GM21381 (cell line): ENCODE data around the gene SCAMP1.

ENCODE experiments used
- ATAC-seq: cut with Tn5 transposase; IDR thresholded peaks from one replicate; pipeline ENCODE4 v1.9.1; 2021; ENCODE audit warnings: mild to moderate bottlenecking, moderate library complexity; ENCODE audit not compliant: unreplicated experiment

SCAMP1 gene

DNA sequence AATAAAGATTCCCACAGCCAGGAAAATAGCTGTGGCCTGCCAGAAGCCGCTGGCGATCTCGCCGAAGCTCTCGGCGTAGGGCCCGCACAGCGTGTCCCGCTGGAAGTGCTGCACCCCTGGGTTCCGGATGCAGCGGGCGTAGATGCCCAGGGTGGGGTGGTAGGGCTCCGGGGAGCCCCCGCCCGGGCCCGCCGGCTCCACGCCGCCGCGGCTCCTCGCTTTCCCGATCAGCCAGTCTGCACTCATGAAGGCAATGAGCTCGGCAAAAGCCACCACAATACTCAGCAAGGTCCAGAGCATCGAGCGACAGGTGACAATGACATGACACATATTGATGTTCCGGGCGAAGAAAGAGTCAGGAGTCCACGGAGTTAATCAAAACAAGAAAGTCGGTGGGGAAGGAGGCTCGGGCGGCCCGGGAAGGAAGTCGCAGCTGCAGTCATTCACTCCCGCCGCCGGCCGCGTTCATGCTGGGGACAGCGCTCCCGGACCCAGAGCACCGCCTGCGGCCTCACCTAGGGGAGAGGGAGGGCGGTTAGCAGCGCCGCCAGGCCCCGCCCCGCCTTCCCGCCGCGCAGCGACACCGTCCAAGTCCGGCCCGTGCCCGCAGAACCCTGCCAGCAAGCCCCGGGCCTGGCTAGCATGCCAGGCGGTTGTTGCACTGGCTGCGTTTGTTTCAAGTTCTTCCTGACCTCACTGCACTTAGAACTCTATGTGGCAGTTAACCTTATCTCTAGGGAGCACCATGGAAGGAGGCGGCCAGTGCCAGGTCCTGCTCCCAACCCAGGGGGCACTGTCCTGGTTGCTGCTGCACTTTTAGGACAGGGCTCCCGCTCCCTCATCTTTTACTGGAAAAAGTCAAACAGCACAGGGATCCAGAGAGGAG, 149.7 kb downstream of the SCAMP1 start:
- ATAC-seq: peak; percentile 80

DNA sequence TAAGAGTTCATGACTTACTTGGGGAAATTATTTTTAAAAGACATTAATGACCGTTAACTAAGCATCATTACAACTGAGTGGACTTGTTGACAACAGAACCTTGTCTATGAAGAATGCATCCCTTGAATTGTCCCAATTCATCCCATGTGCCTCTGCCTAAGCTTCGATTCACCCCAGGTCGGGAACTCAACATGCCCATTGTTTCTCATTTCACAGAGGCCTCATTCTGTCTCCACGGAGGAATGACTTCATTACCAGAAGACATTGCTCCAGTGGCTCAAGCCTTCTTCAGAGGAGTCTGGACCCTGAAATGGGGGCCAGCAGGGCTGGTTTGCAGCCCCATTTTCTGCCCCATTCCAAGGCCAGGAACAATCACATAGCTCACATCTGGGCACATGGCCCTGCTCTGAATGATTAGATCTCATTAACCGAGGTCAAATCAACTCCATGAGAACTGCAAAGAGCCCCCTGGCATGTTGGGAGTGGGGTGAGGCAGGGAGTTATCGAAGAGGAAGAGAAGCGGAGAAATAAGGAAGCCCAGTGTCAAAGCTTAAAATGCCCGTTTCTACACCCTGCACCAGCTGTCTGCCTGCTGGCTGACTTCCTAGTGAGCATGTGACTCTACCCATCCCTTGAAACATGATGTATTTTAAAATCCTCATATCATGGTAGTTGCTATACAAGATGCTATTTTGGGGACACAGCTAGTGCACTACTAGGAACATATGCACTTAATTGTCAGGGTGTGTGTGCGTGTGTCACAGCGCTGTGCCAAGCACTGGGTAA, 150.9 kb downstream of the SCAMP1 start:
- ATAC-seq: no peak

- ATAC-seq: no peak
Observed at GRCh38 chr5:78512435-78512834, 152.0 kb downstream of the SCAMP1 start.

GRCh38 chr5:78513441-78513840, 153.0 kb downstream of the SCAMP1 start:
- no peak for ATAC-seq

DNA sequence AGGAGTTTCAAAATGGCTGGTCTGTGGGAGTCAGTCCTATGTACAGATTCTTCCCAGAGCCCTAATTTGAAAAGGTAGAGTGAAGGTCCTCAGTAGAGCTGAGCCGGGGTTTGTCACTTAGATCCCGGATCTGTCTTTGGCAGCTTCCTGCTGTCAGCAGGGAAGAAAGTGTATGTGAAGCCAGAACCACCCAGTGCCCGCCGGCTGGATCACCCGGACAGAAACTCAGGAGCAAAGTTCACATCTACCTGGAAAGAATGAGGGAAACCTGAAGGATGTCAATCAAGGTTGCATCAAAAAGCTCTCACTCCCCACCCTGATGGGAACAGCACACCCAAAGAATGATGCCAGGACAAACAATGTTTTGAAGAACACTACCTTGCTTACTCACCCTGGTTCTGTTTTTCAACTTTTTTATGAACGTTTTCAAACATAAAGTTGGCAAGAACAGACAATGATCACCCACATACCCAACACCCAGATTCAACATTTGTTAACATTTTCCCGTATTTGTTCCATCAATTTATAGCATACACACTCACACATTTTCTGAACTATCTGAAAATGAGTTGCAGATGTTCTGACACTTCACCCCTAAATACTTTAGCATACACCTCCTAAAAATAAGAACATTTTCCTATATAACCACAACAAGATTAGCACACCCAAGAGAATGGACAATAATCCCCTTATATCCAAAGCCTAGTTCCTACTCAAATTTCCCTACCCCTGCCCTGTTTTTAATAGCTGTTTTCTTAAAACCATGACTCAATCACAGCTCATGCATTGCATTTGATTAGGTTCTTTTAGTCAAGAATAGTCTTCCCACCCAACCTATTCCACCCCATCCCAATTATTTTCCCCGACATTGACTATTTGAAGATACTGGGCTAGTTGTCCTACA, 154.3 kb downstream of the SCAMP1 start:
- ATAC-seq: no peak

- no peak for ATAC-seq
Observed at GRCh38 chr5:78515670-78516069, 155.3 kb downstream of the SCAMP1 start.

GRCh38 chr5:78518365-78519197, 158.2 kb downstream of the SCAMP1 start:
- ATAC-seq: no peak

- ATAC-seq: no peak
Observed at GRCh38 chr5:78519198-78519941, 159.0 kb downstream of the SCAMP1 start.

DNA sequence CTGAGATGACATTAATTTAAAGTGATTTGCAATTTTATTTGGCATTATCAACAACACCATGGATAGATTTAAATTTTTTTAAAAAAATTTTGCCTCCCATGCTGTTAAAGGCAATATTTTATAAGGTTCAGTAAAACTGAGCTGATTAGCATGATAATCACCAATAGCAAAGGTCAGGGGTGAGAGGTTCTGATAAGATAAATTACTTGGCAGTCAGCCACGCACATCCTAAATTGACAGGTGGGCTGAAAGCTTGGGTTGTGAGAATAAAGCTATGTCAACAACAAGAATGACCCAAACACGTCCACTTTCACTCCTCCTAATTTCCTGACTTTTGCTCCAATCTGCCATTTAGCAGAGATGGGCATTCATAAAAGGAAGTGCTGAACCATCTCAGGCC, 161.0 kb downstream of the SCAMP1 start:
- no peak for ATAC-seq

DNA sequence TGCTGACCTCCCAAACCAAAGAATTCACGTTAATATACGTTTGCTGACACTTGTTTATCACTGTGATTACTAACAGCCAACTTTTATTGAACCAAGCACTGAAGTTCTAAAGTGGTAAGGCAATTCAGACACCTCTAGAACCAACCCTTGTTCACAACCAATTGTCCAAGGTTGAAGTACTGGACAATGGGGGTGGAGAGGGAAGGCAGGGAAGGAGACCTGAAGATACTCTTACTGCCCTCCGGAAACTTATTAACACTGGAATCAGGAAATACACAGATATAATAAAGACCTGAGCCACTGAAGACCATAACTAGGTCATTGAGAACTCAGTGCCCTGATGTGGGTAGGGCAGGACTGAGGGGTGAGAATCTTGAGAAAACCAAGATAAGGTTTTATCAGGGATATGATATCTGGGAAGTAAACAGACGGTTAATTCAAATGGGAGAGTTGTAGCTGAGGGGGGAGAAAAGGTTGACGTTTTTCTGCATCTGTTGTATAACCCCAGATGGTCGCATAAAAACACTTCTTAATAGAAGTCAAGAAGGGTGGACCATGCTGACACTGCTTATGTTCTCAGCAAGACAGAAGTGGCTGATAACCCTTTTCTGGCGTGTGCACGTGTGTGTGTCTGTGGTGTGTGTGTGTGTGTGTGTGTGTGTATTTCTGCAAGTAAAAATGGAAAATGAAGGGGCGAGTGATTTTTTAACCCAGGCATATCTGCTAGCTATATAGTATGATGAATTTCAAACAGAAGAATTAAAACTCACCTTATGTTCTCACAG, 162.3 kb downstream of the SCAMP1 start:
- ATAC-seq: no peak

- no peak for ATAC-seq
Observed at GRCh38 chr5:78523314-78524193, 163.1 kb downstream of the SCAMP1 start.

- ATAC-seq: no peak
Observed at GRCh38 chr5:78526049-78526525, 165.7 kb downstream of the SCAMP1 start.

DNA sequence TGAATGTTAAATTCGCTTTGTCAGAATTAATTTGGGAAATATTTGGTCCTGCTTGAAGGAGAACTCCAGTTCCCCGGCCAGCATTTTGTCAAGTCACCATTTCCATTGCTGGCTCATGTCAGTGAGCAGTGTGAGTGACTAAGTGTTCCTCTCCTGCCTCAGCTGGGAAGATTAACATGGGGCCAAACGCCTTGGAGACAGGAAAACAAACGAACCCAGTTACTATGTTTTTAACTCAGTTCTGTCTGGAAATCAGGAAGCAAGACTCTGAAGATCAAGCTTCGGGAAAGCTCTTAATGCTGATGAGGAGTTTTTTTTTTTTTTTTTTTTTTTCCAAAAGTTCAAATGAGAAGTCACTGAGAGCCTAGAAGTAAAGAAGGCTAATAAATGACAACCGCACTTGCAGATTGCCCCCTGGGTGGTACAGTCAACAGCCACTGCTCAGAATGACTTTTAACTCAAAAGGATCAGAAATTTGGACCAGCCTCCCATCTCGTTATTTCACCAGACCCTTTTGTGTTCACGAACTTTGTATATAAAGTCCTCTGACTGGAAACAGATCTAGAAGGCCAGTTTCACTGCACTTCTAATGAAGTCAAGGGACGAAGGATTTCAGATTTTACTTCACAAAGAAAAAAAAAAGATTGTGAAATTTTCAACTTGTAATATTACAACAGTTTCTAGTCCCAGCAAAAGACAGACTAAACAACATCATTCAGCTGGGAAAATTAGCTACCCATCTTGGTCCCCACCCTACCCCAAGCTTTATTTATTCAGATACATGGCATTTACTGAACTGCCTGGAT, 166.8 kb downstream of the SCAMP1 start:
- no peak for ATAC-seq

DNA sequence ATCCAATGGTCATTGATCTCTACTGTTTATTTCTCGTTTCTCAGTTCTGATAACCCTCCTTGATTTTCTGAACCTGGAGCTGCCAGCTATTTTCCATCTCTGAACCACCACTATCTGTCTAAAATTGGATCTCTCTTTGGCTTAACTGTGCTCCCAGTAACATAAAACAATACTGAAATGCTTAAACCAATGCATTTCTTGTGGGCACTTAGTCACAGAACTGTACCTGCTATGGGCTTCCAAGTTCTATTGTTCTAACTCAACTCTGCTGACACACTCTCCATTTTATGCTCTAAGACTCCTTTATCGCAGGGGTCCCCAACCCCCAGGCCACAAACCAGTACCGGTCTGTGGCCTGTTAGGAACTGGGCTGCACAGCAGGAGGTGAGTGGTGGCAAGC, 167.5 kb downstream of the SCAMP1 start:
- no peak for ATAC-seq
